ENCODE results near the gene DRC7.

DRC7 gene

DNA sequence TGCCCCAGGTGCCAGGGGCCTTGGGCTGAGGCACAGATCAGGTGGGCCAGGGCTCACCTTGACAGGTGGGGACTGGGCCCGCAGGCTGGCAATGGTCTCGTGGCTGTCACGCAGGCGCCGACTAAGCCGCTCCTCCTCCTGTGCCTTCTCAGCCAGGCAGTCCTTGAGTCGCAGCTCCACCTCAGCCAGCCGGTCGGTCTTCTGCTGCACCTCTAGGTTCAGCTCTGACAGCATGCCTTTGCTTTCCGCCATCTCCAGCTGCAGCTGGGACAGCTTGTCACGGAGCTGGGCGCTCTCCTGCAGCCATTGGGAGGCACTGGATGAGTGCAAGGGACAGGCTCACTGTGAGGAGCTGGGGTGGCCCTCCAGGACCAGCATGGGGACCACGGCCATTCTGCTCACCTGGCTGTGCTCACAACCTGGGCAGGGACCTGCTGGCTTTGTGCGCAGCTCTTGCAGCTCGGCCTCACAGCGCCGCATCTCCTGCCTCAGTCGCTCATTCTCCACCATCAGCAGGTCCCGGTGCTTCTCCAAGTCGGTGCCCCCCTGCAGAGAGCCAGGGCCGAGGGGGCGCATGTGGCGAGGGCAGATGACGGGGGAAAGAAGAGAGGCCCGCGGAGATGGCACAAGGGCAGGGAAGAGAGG, 76.7 kb downstream of the DRC7 start:
- DNase-seq: no peak
- Histone ChIP-seq H4K5ac (ENCODE audit: low read length) (no peak overlapping the region), H2BK120ac (ENCODE audit: low read depth, low read length) (no peak overlapping the region), H2AK5ac (ENCODE audit: low read length) (no peak overlapping the region), H4K8ac (ENCODE audit: low read depth, low read length) (no peak overlapping the region), H3K56ac (ENCODE audit: low read length) (no peak overlapping the region), H3K4me3 (ENCODE audit: low read length) (no peak overlapping the region), H3K27ac (ENCODE audit: low read depth, low read length) (no peak overlapping the region), H3K4me2 (ENCODE audit: low read length) (no peak overlapping the region), H3K9ac (ENCODE audit: low read length) (no peak overlapping the region), H3K79me2 (ENCODE audit: control insufficient read depth, insufficient read depth, low read length) (no peaks in the 10 kb centered on the region), H2BK5ac (ENCODE audit: low read length) (no peak overlapping the region), H3K4me1 (ENCODE audit: control insufficient read depth, low read depth, low read length) (peaks cover 8% of the 10 kb centered on the region), H3K27me3 (ENCODE audit: insufficient read depth, low read length, poor library complexity) (no peaks in the 10 kb centered on the region), H3K18ac (ENCODE audit: low read length) (no peak overlapping the region), H2BK15ac (replicated peaks; ENCODE audit: low read depth) (no peak overlapping the region), H3K79me1 (ENCODE audit: low read length) (no peaks in the 10 kb centered on the region), H3K23ac (ENCODE audit: low read length) (no peak overlapping the region), H3K4ac (ENCODE audit: low read depth, low read length) (no peak overlapping the region), H3K36me3 (ENCODE audit: control insufficient read depth, insufficient read depth, low read length) (peaks cover 13% of the 10 kb centered on the region)
- no CpG with 5 or more reads among the region's 26 CpGs for WGBS (ENCODE audit: extremely low coverage, insufficient coverage, low lambda C conversion rate)

DNA sequence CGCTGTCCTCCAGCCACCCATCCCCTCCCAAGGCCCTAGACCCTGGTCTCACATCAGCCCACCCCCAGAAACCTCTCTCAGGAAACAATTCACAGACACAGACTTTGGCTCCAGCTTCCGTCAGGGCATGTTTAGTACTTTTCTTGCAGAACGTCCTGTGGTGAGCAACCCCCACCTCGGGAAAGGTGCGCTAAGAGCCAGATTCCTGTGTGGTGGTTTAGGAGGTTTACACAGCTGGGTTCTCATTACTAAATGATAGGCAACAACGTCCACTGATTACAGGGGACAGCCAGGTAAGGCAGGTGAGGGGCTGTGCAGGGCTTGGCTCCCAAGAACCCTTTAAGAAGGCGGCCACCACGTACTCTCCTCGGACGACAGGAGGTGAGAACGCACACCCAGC, 78.4 kb downstream of the DRC7 start:
- peaks cover 13% of the 10 kb centered on the region for H3K36me3 ChIP-seq (ENCODE audit: control insufficient read depth, insufficient read depth, low read length)
- no peaks in the 10 kb centered on the region for H3K79me1 ChIP-seq (ENCODE audit: low read length)
- no peak overlapping the region for H4K5ac ChIP-seq (ENCODE audit: low read length)

DNA sequence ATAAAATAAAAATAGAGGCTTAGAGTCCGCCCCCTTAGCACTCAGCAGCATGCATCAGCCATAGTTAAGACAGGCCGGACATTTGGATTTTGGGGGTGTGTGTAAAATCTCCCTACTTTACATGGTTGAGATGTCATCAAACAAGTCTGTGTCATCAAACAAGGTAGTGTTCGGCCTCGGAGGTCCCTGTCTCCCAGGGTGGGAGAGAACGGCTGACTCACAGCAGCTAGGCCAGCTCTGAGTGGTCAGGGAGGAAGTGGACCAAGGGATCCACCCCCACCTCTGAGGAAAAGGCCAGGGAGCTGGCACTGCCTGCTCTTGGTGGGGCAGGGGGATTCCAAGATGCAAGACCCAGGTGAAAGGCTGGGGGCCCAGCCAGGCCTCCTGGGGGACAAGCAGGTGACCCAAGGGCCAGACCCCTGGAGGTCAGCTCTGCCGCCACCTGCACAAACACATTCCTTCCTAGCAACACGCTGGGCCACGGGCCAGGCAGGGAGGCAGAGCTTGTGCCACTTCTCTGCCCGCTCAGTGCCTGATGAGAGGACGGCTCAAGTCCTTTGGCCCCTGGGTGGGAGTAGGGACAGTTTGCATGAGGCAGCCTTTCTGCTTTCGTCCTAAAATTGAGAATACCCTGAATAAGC, 79.2 kb downstream of the DRC7 start:
- Histone ChIP-seq H3K56ac (ENCODE audit: low read length) (no peak overlapping the region), H4K5ac (ENCODE audit: low read length) (no peak overlapping the region), H3K36me3 (ENCODE audit: control insufficient read depth, insufficient read depth, low read length) (peaks cover 9% of the 10 kb centered on the region), H3K9ac (ENCODE audit: low read length) (no peak overlapping the region), H3K27ac (ENCODE audit: low read depth, low read length) (no peak overlapping the region), H3K79me1 (ENCODE audit: low read length) (no peaks in the 10 kb centered on the region), H3K23ac (ENCODE audit: low read length) (no peak overlapping the region), H3K79me2 (ENCODE audit: control insufficient read depth, insufficient read depth, low read length) (no peaks in the 10 kb centered on the region), H3K27me3 (ENCODE audit: insufficient read depth, low read length, poor library complexity) (no peaks in the 10 kb centered on the region), H4K8ac (ENCODE audit: low read depth, low read length) (no peak overlapping the region), H3K4me2 (ENCODE audit: low read length) (no peak overlapping the region), H3K18ac (ENCODE audit: low read length) (no peak overlapping the region), H2AK5ac (ENCODE audit: low read length) (no peak overlapping the region), H2BK120ac (ENCODE audit: low read depth, low read length) (no peak overlapping the region), H3K4me1 (ENCODE audit: control insufficient read depth, low read depth, low read length) (peaks cover 12% of the 10 kb centered on the region), H2BK5ac (ENCODE audit: low read length) (no peak overlapping the region), H3K4ac (ENCODE audit: low read depth, low read length) (no peak overlapping the region), H2BK15ac (replicated peaks; ENCODE audit: low read depth) (no peak overlapping the region), H3K4me3 (ENCODE audit: low read length) (no peak overlapping the region)
- DNase-seq: no peak
- no CpG with 5 or more reads among the region's 11 CpGs for WGBS (ENCODE audit: extremely low coverage, insufficient coverage, low lambda C conversion rate)

More for the DNA sequence above, 78.4 kb downstream of the DRC7 start:
- Histone ChIP-seq H2BK120ac (ENCODE audit: low read depth, low read length) (no peak overlapping the region), H3K4ac (ENCODE audit: low read depth, low read length) (no peak overlapping the region), H3K18ac (ENCODE audit: low read length) (no peak overlapping the region), H3K4me2 (ENCODE audit: low read length) (no peak overlapping the region), H2AK5ac (ENCODE audit: low read length) (no peak overlapping the region), H3K23ac (ENCODE audit: low read length) (no peak overlapping the region), H3K79me2 (ENCODE audit: control insufficient read depth, insufficient read depth, low read length) (no peaks in the 10 kb centered on the region), H3K4me1 (ENCODE audit: control insufficient read depth, low read depth, low read length) (peaks cover 12% of the 10 kb centered on the region), H3K9ac (ENCODE audit: low read length) (no peak overlapping the region), H3K27ac (ENCODE audit: low read depth, low read length) (no peak overlapping the region), H3K4me3 (ENCODE audit: low read length) (no peak overlapping the region), H2BK5ac (ENCODE audit: low read length) (no peak overlapping the region), H2BK15ac (replicated peaks; ENCODE audit: low read depth) (no peak overlapping the region), H3K27me3 (ENCODE audit: insufficient read depth, low read length, poor library complexity) (no peaks in the 10 kb centered on the region), H3K56ac (ENCODE audit: low read length) (no peak overlapping the region), H4K8ac (ENCODE audit: low read depth, low read length) (no peak overlapping the region)
- no CpG with 5 or more reads among the region's 11 CpGs for WGBS (ENCODE audit: extremely low coverage, insufficient coverage, low lambda C conversion rate)
- DNase-seq: no peak

DNA sequence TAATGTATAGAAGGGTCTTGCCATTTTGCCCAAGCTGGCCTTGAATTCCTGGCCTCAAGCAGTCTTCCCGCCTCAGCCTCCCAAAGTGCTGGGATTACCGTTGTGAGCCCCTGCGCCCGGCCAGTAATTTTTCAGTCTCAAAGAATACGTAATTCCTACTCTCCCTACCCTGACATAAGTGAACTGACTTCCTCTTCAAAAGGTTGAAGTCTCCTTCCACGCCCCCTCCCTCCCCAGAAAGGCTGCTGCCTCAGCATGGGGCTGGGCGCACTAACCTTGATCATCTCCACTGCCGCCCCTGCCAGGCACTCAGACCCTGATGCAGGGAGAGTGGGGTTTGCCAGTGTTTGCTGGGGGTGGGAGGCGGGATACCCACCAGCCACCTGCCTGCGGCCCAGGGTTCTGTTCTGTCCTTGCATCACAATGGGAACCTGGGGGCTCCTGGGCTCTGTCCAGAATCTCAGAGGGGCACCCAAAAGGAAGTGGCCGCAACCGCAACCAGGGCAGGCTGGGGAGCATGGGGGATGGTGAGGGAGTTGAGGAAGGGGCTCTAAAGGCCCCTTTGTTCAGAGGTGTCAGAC, 80.2 kb downstream of the DRC7 start:
- Histone ChIP-seq H4K8ac (ENCODE audit: low read depth, low read length) (no peak overlapping the region), H3K18ac (ENCODE audit: low read length) (no peak overlapping the region), H4K5ac (ENCODE audit: low read length) (no peak overlapping the region), H2BK5ac (ENCODE audit: low read length) (no peak overlapping the region), H2BK15ac (replicated peaks; ENCODE audit: low read depth) (no peak overlapping the region), H3K79me2 (ENCODE audit: control insufficient read depth, insufficient read depth, low read length) (no peaks in the 10 kb centered on the region), H3K23ac (ENCODE audit: low read length) (no peak overlapping the region), H3K27ac (ENCODE audit: low read depth, low read length) (no peak overlapping the region), H3K79me1 (ENCODE audit: low read length) (no peaks in the 10 kb centered on the region), H3K4me2 (ENCODE audit: low read length) (no peak overlapping the region), H2BK120ac (ENCODE audit: low read depth, low read length) (no peak overlapping the region), H3K4me1 (ENCODE audit: control insufficient read depth, low read depth, low read length) (peaks cover 12% of the 10 kb centered on the region), H2AK5ac (ENCODE audit: low read length) (no peak overlapping the region), H3K56ac (ENCODE audit: low read length) (peak overlapping the region; percentile 87), H3K27me3 (ENCODE audit: insufficient read depth, low read length, poor library complexity) (no peaks in the 10 kb centered on the region), H3K9ac (ENCODE audit: low read length) (peak overlapping the region; percentile 60), H3K36me3 (ENCODE audit: control insufficient read depth, insufficient read depth, low read length) (peaks cover 8% of the 10 kb centered on the region), H3K4me3 (ENCODE audit: low read length) (no peak overlapping the region), H3K4ac (ENCODE audit: low read depth, low read length) (no peak overlapping the region)
- no CpG with 5 or more reads among the region's 12 CpGs for WGBS (ENCODE audit: extremely low coverage, insufficient coverage, low lambda C conversion rate)
- no peak for DNase-seq

DNA sequence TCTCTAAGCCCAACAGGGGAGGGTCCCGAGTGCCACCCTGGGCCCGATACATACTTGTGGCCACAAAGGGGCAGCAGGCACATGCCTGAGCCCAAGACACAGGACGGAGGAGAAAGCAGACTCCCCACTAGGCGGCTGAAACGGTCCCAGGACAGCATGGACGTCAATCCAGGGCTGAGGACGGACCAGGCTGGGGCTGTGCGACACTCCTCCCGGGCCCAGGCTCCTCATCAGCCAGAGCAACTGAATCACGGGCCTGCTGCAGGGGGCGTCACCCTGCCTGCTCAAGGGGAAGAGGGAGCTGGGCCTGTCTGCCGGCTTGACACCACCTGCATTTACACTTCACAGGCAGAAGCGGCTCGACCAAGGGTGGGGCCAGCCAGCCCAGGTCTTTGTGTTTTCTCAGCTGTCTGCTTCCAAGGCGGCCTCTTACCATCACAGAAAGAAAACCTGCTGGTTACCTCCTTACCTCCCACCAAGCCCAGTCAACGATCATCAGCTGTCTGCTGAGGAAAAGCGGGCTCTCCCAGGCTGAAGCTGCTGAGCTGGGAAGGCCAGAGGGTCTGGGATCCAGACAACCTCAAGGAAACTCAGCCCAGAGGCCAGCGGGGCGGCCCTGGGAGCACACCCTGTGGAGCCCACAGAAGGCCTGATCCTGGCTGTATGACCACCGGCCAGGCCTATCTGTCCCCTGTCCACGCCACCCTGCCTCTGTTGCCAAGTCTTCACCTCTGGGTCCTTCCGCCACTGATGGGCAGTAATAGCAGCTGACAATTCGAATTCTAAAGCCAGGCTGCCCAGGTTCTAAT, 81.3 kb downstream of the DRC7 start:
- Histone ChIP-seq H3K4me1 (ENCODE audit: control insufficient read depth, low read depth, low read length) (peaks cover 12% of the 10 kb centered on the region), H3K79me1 (ENCODE audit: low read length) (no peaks in the 10 kb centered on the region), H3K79me2 (ENCODE audit: control insufficient read depth, insufficient read depth, low read length) (no peaks in the 10 kb centered on the region), H4K5ac (ENCODE audit: low read length) (no peak overlapping the region), H3K27ac (ENCODE audit: low read depth, low read length) (peak overlapping the region; percentile 77), H3K18ac (ENCODE audit: low read length) (peak overlapping the region; percentile 78), H3K23ac (ENCODE audit: low read length) (peak overlapping the region; percentile 75), H2BK15ac (replicated peaks; ENCODE audit: low read depth) (no peak overlapping the region), H3K4me3 (ENCODE audit: low read length) (no peak overlapping the region), H2AK5ac (ENCODE audit: low read length) (no peak overlapping the region), H2BK120ac (ENCODE audit: low read depth, low read length) (no peak overlapping the region), H3K56ac (ENCODE audit: low read length) (peak overlapping the region; percentile 87), H3K27me3 (ENCODE audit: insufficient read depth, low read length, poor library complexity) (no peaks in the 10 kb centered on the region), H3K9ac (ENCODE audit: low read length) (peak overlapping the region; percentile 60), H4K8ac (ENCODE audit: low read depth, low read length) (no peak overlapping the region), H3K4me2 (ENCODE audit: low read length) (no peak overlapping the region), H3K4ac (ENCODE audit: low read depth, low read length) (peak overlapping the region; percentile 11), H2BK5ac (ENCODE audit: low read length) (peak overlapping the region; percentile 61), H3K36me3 (ENCODE audit: control insufficient read depth, insufficient read depth, low read length) (peaks cover 2% of the 10 kb centered on the region)
- no CpG with 5 or more reads among the region's 23 CpGs for WGBS (ENCODE audit: extremely low coverage, insufficient coverage, low lambda C conversion rate)
- peak; percentile 99 for DNase-seq
